Hepatic stellate cell (primary cell): ENCODE results near the gene MEG3.

Experiments
- DNase-seq: peaks from one replicate; pipeline ENCODE4 v3.0.0; 2011; ENCODE audit warnings: low spot score

MEG3 gene

DNA sequence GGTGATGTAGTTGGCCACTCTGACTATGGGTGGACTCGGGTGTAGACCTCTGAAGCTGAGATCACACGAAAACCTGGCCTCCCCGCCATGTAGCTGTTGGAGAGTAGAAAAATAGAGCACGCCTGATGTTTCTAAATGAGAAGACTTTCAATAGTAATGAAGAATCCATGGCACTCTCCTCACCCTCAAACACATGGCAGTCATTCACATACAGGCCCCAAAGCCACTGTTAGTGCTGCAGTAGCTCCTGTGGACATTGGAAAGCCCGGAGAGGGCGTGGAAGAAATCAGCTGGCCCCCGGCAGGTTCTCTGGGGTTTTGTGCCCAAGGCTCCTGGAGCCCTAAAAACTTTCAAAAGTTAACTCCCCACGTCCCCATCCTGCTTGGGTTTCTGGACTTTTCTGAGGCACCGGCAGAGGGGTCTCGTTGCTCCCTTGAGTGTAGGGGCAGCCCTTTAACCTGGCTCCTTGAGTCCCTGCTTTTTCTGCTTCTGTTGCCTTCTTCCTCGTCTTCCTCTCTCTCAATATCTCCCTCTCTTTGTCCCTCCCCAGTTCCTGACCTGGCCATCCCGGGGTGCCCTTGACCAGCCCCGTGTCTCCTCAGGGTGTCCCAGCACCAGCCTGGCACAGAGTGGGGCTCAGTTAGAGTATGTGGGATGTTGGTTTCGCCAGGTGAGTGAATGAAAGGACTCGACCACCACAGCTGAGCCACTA, 8.3 kb downstream of the MEG3 start:
- no peak for DNase-seq

DNA sequence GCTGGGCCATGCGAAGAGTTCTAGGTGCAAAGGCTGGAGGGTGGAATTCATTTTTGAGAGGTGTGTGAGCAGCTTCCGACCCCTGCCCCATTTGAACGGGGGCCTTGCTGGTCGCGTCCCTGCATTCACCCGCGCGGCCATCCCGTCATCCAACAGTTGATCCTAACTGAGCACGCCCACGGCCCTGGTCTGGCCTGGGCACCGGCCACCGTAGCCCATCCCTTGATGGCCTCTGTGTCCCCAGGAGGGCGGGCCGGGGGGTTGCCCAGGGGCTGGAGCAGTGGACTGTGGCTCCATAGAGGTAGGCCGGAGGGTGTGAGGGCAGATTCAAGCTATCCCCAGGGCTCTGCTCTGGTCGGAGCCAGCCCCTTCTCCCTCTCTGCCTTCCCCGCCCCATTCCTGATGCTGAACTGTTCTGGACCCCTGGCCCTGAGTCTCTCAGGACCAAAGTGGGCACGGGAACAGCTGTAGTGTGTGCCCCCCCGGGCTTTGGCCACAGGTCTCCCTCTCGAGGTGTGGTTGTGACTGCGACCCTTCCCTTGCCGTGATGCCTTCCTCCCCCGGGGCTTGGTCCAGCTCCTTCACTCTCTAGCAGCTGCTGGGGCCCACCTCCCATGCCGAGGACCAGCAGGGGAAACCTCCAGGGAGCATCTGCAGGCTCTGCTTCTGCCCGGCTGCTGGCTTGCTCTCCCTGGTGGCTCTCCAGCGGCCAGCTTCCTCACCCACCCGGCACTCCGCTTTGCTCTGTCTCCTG, 9.1 kb downstream of the MEG3 start:
- DNase-seq = no peak

DNA sequence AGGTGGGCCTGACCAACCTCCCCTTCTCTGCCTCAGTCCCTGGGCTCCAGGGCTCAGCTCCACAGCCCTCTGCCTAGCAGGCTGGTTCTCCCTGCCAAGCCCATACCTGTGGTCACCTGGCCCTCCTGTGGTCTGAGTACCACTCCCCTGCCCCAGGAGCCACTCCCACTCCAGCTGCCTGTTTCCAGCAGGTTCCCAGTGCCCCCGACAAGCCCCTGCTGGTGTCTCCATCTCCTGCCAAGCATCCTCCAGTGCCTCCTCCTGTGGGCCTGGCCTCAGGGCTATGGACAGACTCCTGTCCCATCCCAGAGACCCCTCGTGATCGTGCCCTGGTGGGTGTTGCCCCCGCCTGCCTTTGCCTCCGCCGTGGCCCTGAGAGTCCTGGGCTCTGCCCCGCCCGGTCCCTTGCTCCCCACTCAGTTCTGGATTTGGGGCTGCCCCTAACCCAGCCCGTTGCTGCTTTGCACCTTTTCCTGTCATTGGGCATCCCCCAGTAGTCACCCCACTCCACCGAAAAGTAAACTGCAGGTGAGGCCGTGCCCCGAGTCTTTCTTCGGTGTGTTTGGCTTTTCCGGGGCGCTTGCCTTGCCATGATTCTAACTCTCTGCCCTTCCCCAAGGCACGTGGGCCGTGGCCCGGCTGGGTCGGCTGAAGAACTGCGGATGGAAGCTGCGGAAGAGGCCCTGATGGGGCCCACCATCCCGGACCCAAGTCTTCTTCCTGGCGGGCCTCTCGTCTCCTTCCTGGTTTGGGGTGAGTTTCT, 9.8 kb downstream of the MEG3 start:
- no peak for DNase-seq

DNA sequence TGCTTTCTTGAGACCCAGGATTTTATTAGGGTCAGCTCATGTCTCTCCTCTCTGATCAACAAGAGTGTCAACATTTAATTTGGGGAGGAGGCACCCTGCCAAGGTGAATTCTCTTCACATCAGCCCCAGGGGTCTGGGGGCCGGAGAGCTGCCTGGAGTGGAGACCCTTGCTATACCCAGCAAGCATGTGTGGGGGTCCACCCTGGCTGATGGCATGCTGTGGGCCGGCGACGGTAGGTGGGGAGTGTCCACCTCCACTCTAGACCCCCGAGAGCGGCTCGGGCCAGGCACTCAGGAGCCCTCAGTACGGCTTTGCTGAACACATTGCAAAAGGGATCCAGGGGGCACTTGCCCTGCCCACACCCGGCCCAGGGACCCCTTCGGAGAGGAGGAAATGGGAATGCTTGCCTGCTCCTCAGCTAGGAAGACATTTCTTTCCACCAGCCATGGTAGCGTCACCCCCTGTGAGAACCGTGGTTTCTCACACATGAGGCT, 10.4 kb downstream of the MEG3 start:
- DNase-seq = no peak

DNA sequence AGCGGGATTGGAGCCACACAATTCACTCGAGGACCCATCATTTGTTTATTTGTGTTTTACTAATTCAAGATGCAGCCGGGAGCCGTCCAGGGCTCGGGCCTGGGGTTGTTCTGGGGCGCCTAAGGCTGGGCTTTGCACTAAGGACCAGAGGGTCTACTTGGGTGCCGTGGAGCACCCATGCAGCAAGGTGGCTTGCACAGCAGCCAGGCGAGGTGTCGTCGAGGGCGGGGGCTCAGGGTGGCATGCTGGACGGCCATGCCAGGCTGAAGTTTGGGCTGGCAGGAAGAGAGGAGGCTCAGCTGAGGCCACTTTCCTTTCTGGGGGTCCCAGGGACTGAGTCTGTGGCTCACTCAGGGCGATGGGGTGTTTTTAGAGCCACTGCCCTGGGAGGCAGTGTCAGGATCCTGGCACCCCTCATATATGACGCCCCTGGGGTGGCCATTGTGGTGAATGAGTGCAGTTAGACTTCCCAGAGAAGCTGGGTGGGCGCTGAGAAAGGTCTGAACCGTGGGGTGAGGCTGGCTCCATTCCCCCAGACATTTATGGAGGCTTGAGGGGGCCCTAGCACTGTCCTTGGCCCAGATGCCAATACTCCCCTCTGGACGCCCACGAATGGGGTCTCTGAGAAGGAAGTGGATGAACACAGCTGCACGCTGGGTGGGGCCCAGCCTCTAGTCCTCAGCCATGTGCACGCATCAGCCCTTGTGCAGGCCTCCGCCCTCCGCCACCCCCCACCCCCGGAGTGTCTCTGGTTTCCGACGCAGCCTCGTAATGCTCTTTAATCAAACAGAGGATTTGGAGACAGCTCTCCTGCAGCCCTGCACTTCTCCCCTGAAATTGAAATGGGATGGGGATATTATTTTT, 11.3 kb downstream of the MEG3 start:
- no peak for DNase-seq

DNA sequence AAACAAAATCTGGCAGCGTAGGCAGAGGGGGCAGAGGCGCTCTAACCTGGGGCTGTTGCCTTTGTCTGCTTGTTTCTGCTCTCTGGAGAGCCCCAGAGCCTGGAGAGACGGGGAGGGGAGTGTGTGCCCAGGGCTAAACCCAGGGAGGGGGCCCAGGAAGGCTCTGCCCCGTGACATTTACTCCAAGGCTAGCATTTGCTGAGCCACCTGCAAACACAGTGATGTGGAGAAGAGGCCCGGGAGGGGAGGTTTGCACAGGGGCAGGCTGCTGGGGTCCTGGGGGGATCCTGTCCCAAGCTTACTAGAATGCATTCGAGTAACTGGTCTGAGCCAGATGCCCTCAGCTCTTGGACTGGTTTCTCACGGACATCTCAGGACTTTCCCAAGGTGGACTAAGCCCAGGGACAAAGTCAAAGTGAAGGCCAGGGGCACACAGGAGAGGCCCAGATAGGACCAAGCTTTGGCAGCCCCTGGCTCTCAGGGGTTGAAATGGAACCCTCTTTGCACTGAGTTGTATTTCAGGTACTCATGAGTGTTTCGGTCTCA, 12.0 kb downstream of the MEG3 start:
- DNase-seq = no peak

DNA sequence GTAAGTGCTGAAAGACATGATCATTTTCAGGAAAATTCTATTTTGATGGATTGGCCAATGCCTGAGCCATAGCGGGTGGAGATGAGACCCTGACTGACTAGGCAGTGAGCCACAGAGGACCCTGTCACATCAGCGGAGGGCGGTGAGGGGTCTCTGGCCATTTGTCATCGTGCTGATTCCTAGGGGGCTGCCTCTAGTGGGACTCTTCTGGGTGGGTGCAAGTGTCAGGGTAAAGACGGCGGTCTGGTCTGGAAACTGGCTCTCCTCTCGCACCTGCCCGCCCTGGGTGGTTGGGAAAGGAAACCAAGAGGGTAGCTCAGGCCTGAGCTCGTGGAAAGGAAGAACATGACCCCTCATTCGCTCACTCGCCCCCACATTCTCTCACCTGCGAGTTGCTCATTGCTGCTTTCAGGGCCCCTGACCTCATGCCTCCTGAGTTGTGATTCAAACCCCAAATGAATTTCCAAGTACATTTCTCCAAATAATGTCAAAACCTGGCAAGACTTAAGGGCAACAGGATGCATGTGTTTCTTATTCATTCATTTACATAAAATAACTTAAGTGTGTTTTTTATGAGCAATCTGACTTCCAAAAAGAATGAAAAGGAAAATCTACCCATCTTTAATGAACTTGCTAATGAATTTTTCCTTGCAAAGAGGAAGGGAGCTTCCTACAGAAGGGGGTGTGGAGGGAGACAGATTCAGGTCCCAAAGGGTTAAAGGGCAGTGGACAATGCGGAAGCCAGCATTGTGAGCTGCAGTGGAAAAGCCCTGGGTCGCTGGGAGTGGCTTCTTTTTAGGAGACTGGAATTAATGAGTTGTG, 12.8 kb downstream of the MEG3 start:
- no peak for DNase-seq

DNA sequence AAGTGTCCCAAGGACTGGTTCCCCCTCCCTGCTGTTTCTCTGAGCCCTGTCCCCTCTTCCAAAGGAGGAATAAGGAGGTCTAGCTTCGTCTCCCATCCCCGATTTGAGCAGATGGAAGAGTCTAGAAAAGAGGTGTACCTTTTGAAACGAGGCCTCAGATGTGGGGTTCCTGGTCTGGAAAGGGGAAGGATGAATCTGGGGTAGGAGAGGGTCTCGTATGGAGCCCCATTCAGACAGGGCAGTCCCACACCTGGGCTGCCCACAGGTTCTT, 13.3 kb downstream of the MEG3 start:
- no peak for DNase-seq

DNA sequence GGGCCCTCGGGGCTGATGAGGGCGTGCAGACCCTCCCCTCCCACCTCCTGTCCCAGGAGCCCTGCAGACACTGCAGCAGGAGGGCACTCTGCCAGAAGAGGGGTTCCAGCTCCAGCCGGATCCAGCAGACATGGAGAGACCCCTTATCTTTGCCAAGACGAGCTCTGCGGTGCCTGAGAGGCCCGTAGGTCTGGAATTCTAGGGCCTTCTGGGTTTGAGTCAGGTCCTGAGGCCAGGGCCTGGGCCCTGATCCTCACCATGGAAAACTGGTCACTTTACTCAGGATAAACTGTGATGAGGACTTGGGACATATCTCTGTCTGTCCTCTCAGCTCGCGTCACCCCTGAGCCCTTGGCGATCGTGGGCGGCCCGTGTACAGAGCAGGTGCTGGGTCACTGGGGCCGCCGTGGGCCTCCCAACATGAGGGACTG, 13.8 kb downstream of the MEG3 start:
- DNase-seq = no peak

DNA sequence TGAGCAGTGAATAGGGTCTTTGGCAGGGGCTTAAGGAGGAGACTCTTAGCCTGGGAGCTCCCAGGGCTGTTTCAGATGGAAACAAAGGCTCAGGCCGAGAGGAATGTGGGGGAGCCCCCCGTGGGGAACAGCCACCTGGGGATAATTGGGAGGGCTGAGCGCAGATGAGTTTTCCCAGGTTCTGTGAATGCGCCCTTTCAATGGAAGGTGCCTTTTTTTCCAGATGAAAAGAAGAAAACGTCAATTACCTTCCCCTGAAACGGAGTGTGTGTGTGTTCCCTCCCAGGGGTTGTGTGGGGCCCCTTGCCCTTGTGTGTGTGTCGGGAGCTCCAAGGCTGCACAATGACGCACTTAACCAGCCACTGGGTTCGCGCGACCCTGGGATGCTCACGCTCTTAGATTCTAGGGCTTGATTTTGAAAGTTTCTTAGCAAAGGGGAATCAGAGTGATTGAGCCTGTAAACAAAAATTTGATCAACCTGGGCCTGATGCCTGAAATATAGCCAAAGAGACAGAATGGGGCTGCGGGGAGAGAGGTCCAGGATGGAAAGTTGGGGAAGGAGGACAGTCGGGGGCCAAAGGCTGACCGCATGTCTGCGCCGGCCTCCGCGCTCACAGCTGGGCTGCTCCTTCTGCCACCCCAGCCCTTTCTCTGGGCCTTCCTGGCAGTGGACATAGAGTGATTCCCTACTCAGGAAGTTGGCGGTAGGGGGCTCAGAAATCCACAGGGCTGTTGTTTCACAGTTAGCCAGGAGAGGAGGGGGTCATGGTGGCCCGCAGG, 14.6 kb downstream of the MEG3 start:
- no peak for DNase-seq

DNA sequence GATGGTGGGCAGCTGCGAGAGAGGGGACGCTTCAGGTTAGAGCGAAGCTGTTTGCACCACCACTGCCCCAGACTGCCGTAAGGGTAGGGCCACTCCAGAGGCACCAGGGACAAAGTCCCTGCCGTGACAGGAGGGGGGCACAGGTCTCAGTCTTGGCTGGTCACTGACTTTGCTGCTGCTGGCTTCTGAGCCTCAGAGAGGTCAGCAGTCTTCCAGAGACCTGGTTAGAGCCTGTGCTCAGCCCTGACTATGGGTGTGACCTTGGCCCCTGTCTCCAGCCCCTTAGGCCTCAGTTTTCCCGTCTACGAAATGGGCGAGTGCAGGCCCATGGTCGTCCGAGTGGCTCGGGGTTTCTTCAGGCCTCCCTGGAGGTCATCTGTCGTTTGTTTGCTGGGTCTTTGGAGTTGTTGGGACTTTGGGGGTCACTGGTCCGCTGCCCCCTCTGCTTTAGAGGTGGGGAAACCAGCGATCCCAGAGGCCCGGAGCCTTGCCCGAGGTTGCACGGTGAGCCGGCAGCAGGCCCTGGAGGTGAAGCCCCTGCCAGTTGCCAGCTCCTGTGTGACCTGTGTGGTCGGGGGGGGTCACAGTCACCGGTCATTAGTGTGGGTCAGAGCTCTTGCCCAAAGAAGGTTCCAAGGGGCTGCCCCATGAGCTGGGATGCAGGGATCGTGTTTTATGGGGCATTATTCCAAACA, 15.3 kb downstream of the MEG3 start:
- DNase-seq = no peak

DNA sequence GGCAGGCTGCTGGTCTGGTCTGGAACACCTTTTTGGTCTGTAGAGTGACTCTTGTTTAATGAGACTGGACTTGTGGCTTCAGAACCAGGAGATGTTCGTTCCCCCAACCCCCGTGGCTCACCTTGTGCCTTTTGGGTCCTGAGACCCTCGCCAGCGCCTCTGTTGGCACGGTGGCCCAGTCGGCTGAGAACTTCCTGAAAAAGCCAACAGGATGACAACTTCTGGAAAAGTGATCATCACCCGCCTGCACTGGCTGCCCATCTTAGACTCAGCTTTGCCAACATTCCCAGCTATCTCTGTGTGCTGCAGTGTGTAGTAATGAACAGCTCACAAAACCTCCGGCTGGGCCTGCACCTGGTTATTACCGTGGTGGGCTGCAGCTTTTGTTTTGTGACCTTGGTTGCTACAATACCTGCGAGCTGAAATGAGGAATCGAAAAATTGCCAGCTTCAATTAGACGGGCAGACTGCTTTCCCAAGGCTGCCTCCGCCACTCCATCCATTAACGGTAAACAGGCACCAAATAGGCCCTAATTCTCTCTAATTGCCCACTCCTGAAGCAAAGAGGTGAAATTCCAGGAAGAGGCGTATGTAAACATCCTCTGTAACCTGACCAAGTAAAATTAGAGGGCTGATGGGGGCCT, 16.0 kb downstream of the MEG3 start:
- DNase-seq = no peak

DNA sequence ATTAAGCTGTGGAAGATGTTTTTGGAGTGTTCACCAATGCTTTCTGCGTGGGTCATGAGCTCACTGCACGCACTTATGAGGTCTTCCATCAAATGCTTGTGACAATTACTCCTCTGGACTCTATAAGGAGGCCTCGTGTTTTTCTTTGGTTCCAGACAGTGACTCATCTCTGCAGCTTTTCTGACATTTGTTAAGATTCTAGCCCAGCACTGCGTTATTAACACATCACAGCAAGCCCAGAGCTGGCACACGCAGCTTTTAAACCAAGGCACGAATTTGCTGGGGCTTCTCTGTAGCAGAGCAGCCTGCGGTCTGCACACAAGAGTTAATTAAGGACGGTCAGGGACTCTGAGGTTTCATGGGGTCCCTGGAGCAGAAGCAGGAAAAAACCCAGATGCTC, 16.9 kb downstream of the MEG3 start:
- no peak for DNase-seq

DNA sequence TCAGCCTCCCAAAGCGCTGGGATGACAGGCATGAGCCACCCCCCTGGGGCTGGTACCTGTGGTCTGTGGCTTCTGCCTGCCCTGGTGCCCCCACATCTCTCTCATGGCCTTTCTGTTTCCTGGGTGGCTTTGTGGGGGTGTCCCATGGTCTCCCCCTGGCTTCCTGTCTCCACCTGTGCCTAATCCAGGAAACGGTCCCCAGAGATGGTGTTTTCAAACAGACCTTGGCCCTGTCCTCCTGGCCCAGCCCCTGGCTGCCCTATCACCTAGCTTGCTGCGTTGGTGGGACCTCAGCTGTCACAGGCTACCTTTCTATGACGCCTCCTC, 18.1 kb downstream of the MEG3 start:
- DNase-seq = no peak

DNA sequence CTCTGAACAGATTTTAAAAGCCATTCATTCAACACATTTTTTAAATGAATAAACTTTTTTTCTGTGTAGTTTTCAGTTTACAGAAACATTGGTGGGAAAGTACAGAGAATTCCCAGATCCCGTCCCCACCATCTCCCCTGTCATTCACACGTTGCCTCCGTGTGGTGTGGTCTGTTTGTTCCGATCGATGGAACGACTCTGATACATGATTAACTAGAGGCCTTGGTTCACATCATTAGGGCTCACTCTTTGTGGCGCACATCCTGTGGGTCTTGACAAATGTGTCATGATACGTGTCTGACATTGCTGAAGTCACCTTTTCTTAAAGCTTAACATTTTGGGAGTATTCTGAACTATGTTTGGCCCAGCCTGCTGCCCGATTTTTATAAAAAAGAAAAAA, 18.5 kb downstream of the MEG3 start:
- DNase-seq = no peak

DNA sequence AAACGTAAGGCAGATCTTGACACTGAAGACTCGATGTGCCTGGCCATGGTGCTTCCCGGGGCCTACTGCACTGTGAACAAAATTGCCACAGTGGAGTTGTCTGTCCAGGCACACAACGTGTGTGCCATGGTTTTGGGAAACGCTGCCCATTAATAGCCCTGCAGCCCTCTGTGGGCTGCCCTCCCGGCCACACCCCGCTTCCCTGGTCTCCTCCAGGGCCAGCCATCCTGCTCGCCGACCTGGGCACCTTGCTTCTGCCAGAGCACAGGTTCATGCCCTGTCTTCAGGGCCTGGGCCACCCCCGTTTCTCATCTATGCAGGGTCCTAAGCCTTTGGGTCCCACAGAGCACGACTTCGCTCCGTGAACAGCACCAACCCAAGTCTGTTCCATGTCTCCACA, 18.9 kb downstream of the MEG3 start:
- DNase-seq = no peak

DNA sequence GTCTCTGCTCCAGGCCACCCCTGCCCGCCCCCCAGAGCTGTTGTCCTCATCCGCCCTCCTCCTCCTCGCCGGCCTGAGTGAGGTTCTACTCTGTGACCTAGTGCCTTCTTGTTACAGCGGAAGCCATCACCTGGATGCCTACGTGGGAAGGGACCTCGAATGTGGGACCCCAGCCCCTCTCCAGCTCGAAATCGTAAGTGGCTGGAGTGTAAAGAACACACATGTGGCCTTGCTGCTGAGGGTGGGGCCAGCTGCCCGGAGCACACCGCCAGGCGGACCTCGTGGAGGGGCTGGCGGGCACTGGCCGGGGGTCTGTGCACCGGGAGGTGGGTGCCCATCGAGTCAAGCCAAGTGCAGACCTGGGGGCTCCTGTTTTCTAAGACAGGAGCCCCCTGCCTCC, 19.4 kb downstream of the MEG3 start:
- DNase-seq = no peak

DNA sequence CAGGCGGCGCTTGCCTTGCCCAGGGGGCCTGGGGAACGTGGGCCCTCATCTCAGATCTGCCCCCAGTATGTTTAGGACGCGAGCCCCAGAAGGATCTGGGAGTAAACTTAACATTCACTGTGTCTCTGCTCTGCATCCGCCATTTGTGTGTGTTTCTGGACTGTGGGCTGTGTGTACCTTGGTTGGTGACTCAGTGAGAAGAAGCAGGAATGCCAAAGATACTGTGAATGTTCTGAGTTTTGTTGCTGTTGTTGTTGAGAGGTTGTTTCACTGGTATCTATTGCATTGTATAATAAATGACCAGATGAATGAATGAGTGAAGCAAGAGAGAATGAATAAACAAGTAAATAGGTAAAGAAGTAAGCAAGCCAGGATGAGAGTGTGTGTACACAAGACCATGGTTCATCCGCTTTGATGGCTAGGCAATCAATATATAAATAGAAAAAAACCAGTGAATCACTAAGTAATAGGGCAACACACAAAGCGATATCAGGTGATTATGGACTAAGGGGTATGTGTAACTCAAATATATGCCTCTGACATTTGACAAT, 20.5 kb downstream of the MEG3 start:
- no peak for DNase-seq
